Stimulated activated CD4-positive, alpha-beta T cell treated with anti-CD3 and anti-CD28 coated beads, Interleukin-2, amount 100 ng/mL, for 24 hours (primary cell): ENCODE results near the gene TLX2.

Experiments
- DNase-seq, 2 donors: peaks; one replicate each; pipeline ENCODE4 v3.0.0-alpha.2; 2020

The TLX2 gene

GRCh38 chr2:74497777-74498499 is 16.3 kb upstream of the TLX2 start:
- DNase-seq, result peak in 1 of 2 donors; percentile 57

GRCh38 chr2:74498500-74499266 is 15.6 kb upstream of the TLX2 start:
- DNase-seq, result peak in 1 of 2 donors; percentile 40

GRCh38 chr2:74499267-74499939 is 14.8 kb upstream of the TLX2 start, which contains the start of gene LBX2:
TSS of gene LBX2 (minus strand) at chr2:74499603. CDS start at chr2:74499537, 66 bp downstream.
- DNase-seq, result peak in 1 of 2 donors; percentile 63

- DNase-seq, result no peak
Measured at GRCh38 chr2:74499940-74500577, 14.2 kb upstream of the TLX2 start.

GRCh38 chr2:74500578-74500946 is 13.7 kb upstream of the TLX2 start:
- no peak for DNase-seq

- DNase-seq, result no peak
Measured at GRCh38 chr2:74501335-74502071, 12.7 kb upstream of the TLX2 start.

GRCh38 chr2:74502147-74502719 is 12.0 kb upstream of the TLX2 start:
- no peak for DNase-seq

- peak in 1 of 2 donors; percentile 67 for DNase-seq
Measured at GRCh38 chr2:74502720-74503505, 11.3 kb upstream of the TLX2 start.

GRCh38 chr2:74503506-74504475 is 10.5 kb upstream of the TLX2 start:
- no peak for DNase-seq

- DNase-seq, result no peak
Measured at GRCh38 chr2:74504591-74504990, 9.7 kb upstream of the TLX2 start.

GRCh38 chr2:74505448-74506246 is 8.6 kb upstream of the TLX2 start:
- no peak for DNase-seq

GRCh38 chr2:74507145-74507925 is 6.9 kb upstream of the TLX2 start, which contains the start of gene PCGF1:
TSS of gene PCGF1 (minus strand) at chr2:74507695. CDS start at chr2:74507668, 27 bp downstream.
- peak; percentile 99 to 100 for DNase-seq

GRCh38 chr2:74507926-74508520 is 6.2 kb upstream of the TLX2 start:
- no peak for DNase-seq

GRCh38 chr2:74510272-74510671 is 4.0 kb upstream of the TLX2 start:
- DNase-seq, result no peak

GRCh38 chr2:74511104-74511989 is 2.9 kb upstream of the TLX2 start:
- DNase-seq, result no peak

- no peak for DNase-seq
Measured at GRCh38 chr2:74512744-74513604, 1.3 kb upstream of the TLX2 start.
